ENCODE results near the gene GRIK4. TPM values are rescaled to one million over a fixed set of nuclear protein-coding genes. Genes with fewer than 3 reads are reported as not detected.

GRIK4 gene
- total and polyA plus RNA-seq, 2 donors from 2014 or later, result 0.25 TPM; not detected in 1

DNA sequence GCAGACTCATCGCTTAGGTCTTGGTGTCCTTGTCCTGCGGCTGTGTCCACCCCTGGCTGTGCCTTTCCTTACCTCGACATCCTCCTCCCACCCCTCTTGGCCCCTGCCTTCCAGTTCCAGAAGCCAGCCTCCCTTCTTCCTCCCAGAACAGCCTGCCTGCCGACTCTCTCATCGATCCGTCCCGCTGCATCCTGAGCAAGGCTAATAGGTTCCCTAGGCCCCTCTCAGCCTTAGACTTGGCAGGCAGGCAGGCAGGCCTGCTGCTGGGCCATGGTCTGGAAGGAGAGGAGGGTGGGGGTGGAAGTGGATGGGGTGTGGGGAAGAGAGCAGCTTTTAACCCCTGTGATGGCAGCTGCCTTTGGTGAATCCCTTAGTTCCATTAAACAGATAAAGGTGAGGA, 315.6 kb downstream of the GRIK4 start:
- no peaks in the 10 kb centered on the region for H3K9me3 ChIP-seq (ENCODE audit: control insufficient read depth in 2 of 3, insufficient read depth in 1 of 3, low read length in 3 of 3)
- H3K4me1 ChIP-seq (ENCODE audit: control insufficient read depth in 2 of 3, insufficient read depth in 2 of 3, low read depth in 1 of 3, low read length in 3 of 3), result no peaks in the 10 kb centered on the region
- no peaks in the 10 kb centered on the region for H3K27me3 ChIP-seq (ENCODE audit: control insufficient read depth, insufficient read depth, low read length)
- intact Hi-C loops (cut with DNase I), result no loop called here
- H3K4me3 ChIP-seq (ENCODE audit: low read length in 3 of 3), result no peak overlapping the region
- TF ChIP-seq, protein P1, sequence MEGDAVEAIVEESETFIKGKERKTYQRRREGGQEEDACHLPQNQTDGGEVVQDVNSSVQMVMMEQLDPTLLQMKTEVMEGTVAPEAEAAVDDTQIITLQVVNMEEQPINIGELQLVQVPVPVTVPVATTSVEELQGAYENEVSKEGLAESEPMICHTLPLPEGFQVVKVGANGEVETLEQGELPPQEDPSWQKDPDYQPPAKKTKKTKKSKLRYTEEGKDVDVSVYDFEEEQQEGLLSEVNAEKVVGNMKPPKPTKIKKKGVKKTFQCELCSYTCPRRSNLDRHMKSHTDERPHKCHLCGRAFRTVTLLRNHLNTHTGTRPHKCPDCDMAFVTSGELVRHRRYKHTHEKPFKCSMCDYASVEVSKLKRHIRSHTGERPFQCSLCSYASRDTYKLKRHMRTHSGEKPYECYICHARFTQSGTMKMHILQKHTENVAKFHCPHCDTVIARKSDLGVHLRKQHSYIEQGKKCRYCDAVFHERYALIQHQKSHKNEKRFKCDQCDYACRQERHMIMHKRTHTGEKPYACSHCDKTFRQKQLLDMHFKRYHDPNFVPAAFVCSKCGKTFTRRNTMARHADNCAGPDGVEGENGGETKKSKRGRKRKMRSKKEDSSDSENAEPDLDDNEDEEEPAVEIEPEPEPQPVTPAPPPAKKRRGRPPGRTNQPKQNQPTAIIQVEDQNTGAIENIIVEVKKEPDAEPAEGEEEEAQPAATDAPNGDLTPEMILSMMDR (IDR thresholded peaks at IDR 0.05; ENCODE audit: borderline replicate concordance, extremely low read depth, insufficient read depth), result no peak
- H3K9ac ChIP-seq (ENCODE audit: low read length in 3 of 3), result no peak overlapping the region
- no peaks in the 10 kb centered on the region for H3K36me3 ChIP-seq (ENCODE audit: control insufficient read depth in 2 of 3, insufficient read depth in 3 of 3, low read length in 3 of 3)
- no peak for DNase-seq
- FAIRE-seq, result no peak
- H3K27ac ChIP-seq (ENCODE audit: low read depth in 2 of 2, low read length in 2 of 2), result no peak overlapping the region

DNA sequence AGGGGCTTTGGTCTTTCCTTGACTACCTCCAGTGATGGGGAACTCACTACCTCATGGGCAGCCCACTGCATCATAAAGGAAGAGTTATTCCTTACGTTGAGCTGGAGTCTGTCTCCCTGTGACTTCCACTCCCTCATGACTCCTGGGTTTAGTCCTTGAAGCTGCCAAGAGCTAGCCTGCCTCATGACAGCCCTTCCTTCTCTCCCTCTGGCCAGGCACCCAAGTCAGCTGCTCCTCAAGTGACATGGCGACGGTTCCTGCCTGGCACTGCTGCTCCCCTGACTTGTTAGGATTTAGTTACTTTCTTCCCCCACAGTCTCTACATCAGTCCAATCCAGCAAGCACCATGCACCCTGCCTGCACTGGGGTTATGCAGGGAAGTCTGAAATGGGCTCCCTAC, 316.3 kb downstream of the GRIK4 start:
- FAIRE-seq, result no peak
- H3K9me3 ChIP-seq (ENCODE audit: control insufficient read depth in 2 of 3, insufficient read depth in 1 of 3, low read length in 3 of 3), result no peaks in the 10 kb centered on the region
- H3K27me3 ChIP-seq (ENCODE audit: control insufficient read depth, insufficient read depth, low read length), result no peaks in the 10 kb centered on the region
- no peaks in the 10 kb centered on the region for H3K36me3 ChIP-seq (ENCODE audit: control insufficient read depth in 2 of 3, insufficient read depth in 3 of 3, low read length in 3 of 3)
- no peak for DNase-seq
- no peak overlapping the region for H3K4me3 ChIP-seq (ENCODE audit: low read length in 3 of 3)
- no peak overlapping the region for H3K9ac ChIP-seq (ENCODE audit: low read length in 3 of 3)
- intact Hi-C loops (cut with DNase I), result no loop called here
- H3K27ac ChIP-seq (ENCODE audit: low read depth in 2 of 2, low read length in 2 of 2), result no peak overlapping the region
- H3K4me1 ChIP-seq (ENCODE audit: control insufficient read depth in 2 of 3, insufficient read depth in 2 of 3, low read depth in 1 of 3, low read length in 3 of 3), result no peaks in the 10 kb centered on the region
- TF ChIP-seq, protein P1 (IDR thresholded peaks at IDR 0.05; ENCODE audit: borderline replicate concordance, extremely low read depth, insufficient read depth), result no peak

DNA sequence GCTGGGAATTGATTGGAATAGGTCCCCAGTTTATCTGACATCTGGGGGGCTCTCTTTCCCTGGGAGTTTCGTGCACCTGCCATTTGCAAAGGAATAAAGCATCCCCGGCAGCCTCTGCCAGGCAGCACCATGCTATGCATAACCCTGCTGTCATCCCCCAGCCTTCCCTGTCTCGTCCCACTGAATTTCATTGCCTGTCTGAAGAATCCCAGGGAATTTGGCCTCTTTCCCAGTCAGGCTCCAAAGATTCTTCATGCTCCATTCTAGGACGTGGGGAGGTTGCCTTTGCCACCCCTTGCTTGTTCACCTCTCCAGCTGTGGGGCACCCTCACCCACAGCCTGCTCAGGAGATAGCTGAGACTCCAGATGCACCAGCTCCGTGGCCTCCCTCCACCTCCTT, 317.3 kb downstream of the GRIK4 start:
- Histone ChIP-seq H3K9ac (ENCODE audit: low read length in 3 of 3) (no peak overlapping the region), H3K4me1 (ENCODE audit: control insufficient read depth in 2 of 3, insufficient read depth in 2 of 3, low read depth in 1 of 3, low read length in 3 of 3) (no peaks in the 10 kb centered on the region), H3K36me3 (ENCODE audit: control insufficient read depth in 2 of 3, insufficient read depth in 3 of 3, low read length in 3 of 3) (no peaks in the 10 kb centered on the region), H3K27ac (ENCODE audit: low read depth in 2 of 2, low read length in 2 of 2) (no peak overlapping the region), H3K27me3 (ENCODE audit: control insufficient read depth, insufficient read depth, low read length) (no peaks in the 10 kb centered on the region), H3K9me3 (ENCODE audit: control insufficient read depth in 2 of 3, insufficient read depth in 1 of 3, low read length in 3 of 3) (no peaks in the 10 kb centered on the region), H3K4me3 (ENCODE audit: low read length in 3 of 3) (no peak overlapping the region)
- no peak for FAIRE-seq
- TF ChIP-seq, protein P1 (IDR thresholded peaks at IDR 0.05; ENCODE audit: borderline replicate concordance, extremely low read depth, insufficient read depth), result no peak
- no peak for DNase-seq
- intact Hi-C loops (cut with DNase I), result no loop called here

DNA sequence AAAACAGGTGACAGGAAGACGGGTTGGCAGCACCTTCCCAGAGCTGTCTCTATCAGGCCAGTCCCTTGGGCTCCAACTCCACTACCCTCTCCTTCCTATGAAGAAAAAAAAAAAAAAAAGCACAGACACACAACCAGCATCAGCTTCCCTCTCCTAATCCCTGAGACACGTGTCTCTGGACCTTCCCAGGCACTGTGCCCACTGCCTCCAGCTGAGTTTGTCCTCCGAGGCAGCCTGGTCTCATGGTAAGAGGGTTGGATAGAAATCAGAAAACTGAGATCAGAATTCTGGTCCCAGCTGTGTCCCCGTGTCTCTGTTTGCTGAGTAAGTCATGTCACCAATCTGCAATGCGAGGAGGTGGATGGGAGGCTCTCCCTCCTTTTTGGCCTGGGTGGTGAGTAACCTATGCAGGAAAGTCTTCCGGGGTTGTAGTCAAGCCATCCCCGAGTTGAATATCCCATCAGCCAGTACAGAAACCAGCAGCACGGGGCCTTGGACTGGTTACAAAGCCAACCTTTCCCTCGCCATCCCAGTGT, 318.6 kb downstream of the GRIK4 start:
- intact Hi-C loops (cut with DNase I), result no loop called here
- no peak for FAIRE-seq

More for the DNA sequence above, 318.6 kb downstream of the GRIK4 start:
- TF ChIP-seq, protein P1 (IDR thresholded peaks at IDR 0.05; ENCODE audit: borderline replicate concordance, extremely low read depth, insufficient read depth), result no peak
- Histone ChIP-seq H3K4me1 (ENCODE audit: control insufficient read depth in 2 of 3, insufficient read depth in 2 of 3, low read depth in 1 of 3, low read length in 3 of 3) (no peaks in the 10 kb centered on the region), H3K4me3 (ENCODE audit: low read length in 3 of 3) (no peak overlapping the region), H3K27me3 (ENCODE audit: control insufficient read depth, insufficient read depth, low read length) (no peaks in the 10 kb centered on the region), H3K9ac (ENCODE audit: low read length in 3 of 3) (no peak overlapping the region), H3K27ac (ENCODE audit: low read depth in 2 of 2, low read length in 2 of 2) (no peak overlapping the region), H3K36me3 (ENCODE audit: control insufficient read depth in 2 of 3, insufficient read depth in 3 of 3, low read length in 3 of 3) (no peaks in the 10 kb centered on the region), H3K9me3 (ENCODE audit: control insufficient read depth in 2 of 3, insufficient read depth in 1 of 3, low read length in 3 of 3) (no peaks in the 10 kb centered on the region)
- no peak for DNase-seq

Data from kidney (tissue), 14 donors.